K562 (cell line): Measurements from ENCODE around the gene CD3D. TPM values are rescaled to one million over a fixed set of nuclear protein-coding genes. Genes with fewer than 3 reads are reported as not detected.
A peak's percentile ranks its signal among the peaks of the same experiment; 100 is the strongest.

Experiments used
- ATAC-seq: fragments of 200-7000 bp; cut with Tn5 transposase; 3 replicates; pipeline ENCODE4 v1.9.1; 2020; ENCODE audit warnings: moderate library complexity
- BruUV-seq: library from RNA; stranded (reverse); fragments of 400-500 nt; replicated peaks from 2 replicates; lab custom pipeline; 2021; lab: Mats Ljungman, UMichigan
- CTCF ChIA-PET: fragments of 300-600 bp; formaldehyde crosslinking; extraction: SDS; loops from one replicate; lab custom pipeline; 2021; ENCODE audit warnings: low intra/inter-chr PET ratio; lab: Yijun Ruan, JAX
- POLR2A ChIA-PET: fragments of 300-600, 350-650 bp; sonication (Branson Sonifier 250); formaldehyde crosslinking; extraction: SDS; loops from one replicate; lab custom pipeline; 2021; ENCODE audit warnings: antibody characterized with exemption, inconsistent platforms; lab: Yijun Ruan, JAX
- DNase-seq, 4 experiments: peaks; one replicate each; pipeline versions ENCODE4 v3.0.0 to v3.0.0-alpha.2; 2011 to 2018; ENCODE audit warnings: low spot score in 3 of 4, mixed read lengths in 3 of 4; ENCODE audit errors: extremely low read depth in 1 of 4
- FAIRE-seq: peaks from 2 replicates; lab custom pipeline; 2011; peaks lifted over from hg19 to GRCh38; lab: Jason Lieb, UNC
- H2AFZ ChIP-seq: 2 replicates; pipeline ENCODE4 v1.6.0; 2011; ENCODE audit warnings: low read depth, low read length, control low read depth, inconsistent platforms
- H3K27ac ChIP-seq: fragments of 200-600 bp; 3 replicates; pipeline ENCODE4 v1.8.0; 2011; ENCODE audit warnings: low read depth, mild to moderate bottlenecking, control low read depth, inconsistent platforms, low read length, moderate library complexity, mixed read lengths; ENCODE audit errors: extremely low read depth
- H3K27me3 ChIP-seq, 2 experiments: fragments of 300-600 bp in 1 of 2; 2 replicates in 1 of 2; 3 replicates in 1 of 2; pipeline versions ENCODE4 v1.6.0 to v1.8.0; 2011; ENCODE audit warnings: inconsistent platforms in 2 of 2, low read length in 2 of 2, mild to moderate bottlenecking in 1 of 2, mixed read lengths in 1 of 2, moderate library complexity in 1 of 2; ENCODE audit not compliant: control insufficient read depth in 2 of 2, insufficient read depth in 2 of 2
- H3K36me3 ChIP-seq: fragments of 300-600 bp; 3 replicates; pipeline ENCODE4 v1.8.0; 2011; ENCODE audit warnings: mild to moderate bottlenecking, low read length, inconsistent platforms; ENCODE audit not compliant: control insufficient read depth, insufficient read depth
- H3K4me1 ChIP-seq, 2 experiments: fragments of 200-600 bp in 1 of 2; replicated peaks in 1 of 2; 2 replicates in 1 of 2; 3 replicates in 1 of 2; pipeline versions ENCODE4 v1.5.1 to v1.8.0; 2011; ENCODE audit warnings: inconsistent platforms in 2 of 2, low read length in 2 of 2, mild to moderate bottlenecking in 1 of 2, mixed read lengths in 1 of 2, moderate library complexity in 1 of 2; ENCODE audit not compliant: control insufficient read depth in 2 of 2, insufficient read depth in 2 of 2
- H3K4me2 ChIP-seq: 2 replicates; pipeline ENCODE4 v1.6.1; 2011; ENCODE audit warnings: low read length, control low read depth, inconsistent platforms, mixed read lengths; ENCODE audit not compliant: insufficient read depth
- H3K4me3 ChIP-seq: fragments of 200-600 bp; sonication (generic), shearing (Covaris generic); 2 replicates; pipeline ENCODE4 v1.5.1; 2016; ENCODE audit warnings: control low read depth, inconsistent platforms
- H3K79me2 ChIP-seq: fragments of 200-600 bp; 3 replicates; pipeline ENCODE4 v1.8.0; 2011; ENCODE audit warnings: low read length, inconsistent platforms; ENCODE audit not compliant: control insufficient read depth, insufficient read depth
- H3K9ac ChIP-seq, 2 experiments: 2 replicates each; pipeline versions ENCODE4 v1.6.0 to v1.6.1; 2011; ENCODE audit warnings: low read depth in 2 of 2, low read length in 2 of 2, control low read depth in 1 of 2, inconsistent platforms in 1 of 2, mild to moderate bottlenecking in 1 of 2, mixed read lengths in 1 of 2; ENCODE audit not compliant: insufficient read depth in 1 of 2
- H3K9me1 ChIP-seq: one replicate; pipeline ENCODE4 v1.6.0; 2011; ENCODE audit warnings: inconsistent platforms, mild to moderate bottlenecking, low read length, moderate library complexity; ENCODE audit not compliant: control insufficient read depth, insufficient read depth
- H3K9me3 ChIP-seq: replicated peaks from 2 replicates; pipeline ENCODE4 v1.5.1; 2011; ENCODE audit warnings: low read depth, low read length, inconsistent platforms; ENCODE audit not compliant: control insufficient read depth, insufficient read depth
- H4K20me1 ChIP-seq: replicated peaks from 2 replicates; pipeline ENCODE4 v1.6.1; 2011; ENCODE audit warnings: low read length, inconsistent platforms, mixed read lengths; ENCODE audit not compliant: control insufficient read depth, insufficient read depth
- DEAF1 ChIP-seq: fragments of 450-650 bp; formaldehyde crosslinking; IDR thresholded peaks from 2 replicates; pipeline ENCODE4 v1.4.0; 2020; ENCODE audit warnings: mild to moderate bottlenecking, moderate library complexity
- ESRRB ChIP-seq: fragments of 250-450 bp; sonication (Bioruptor Pico); IDR thresholded peaks from 2 replicates; pipeline ENCODE4 v1.5.0; 2020; ENCODE audit warnings: mild to moderate bottlenecking, moderate library complexity, borderline replicate concordance
- HDAC6 ChIP-seq: IDR thresholded peaks from 2 replicates; pipeline ENCODE4 v1.6.1; 2012; ENCODE audit warnings: low read depth, mild to moderate bottlenecking, control low read depth, inconsistent platforms, low read length, moderate library complexity
- MAZ ChIP-seq, 2 experiments: fragments of 450-650 bp in 1 of 2; sonication (generic) in 1 of 2; formaldehyde crosslinking; IDR thresholded peaks in 1 of 2; conservative IDR thresholded peaks in 1 of 2; 2 replicates each; pipeline versions ENCODE4 v1.4.0 to v1.5.0; 2020; ENCODE audit warnings: mild to moderate bottlenecking in 1 of 2, missing genetic modification reagents in 1 of 2
- MLLT1 ChIP-seq, 2 experiments: fragments of 450-650 bp; IDR thresholded peaks; 2 replicates each; pipeline ENCODE4 v1.6.1; 2016
- NELFE ChIP-seq: IDR thresholded peaks from 2 replicates; pipeline ENCODE4 v1.6.1; 2011; ENCODE audit warnings: mild to moderate bottlenecking; ENCODE audit not compliant: insufficient read depth, insufficient read length
- NR2C2 ChIP-seq, 2 experiments: fragments of 200-800 bp in 1 of 2; sonication (Bioruptor generic) in 1 of 2; sonication (generic) in 1 of 2; formaldehyde crosslinking in 1 of 2; IDR thresholded peaks; 2 replicates each; pipeline versions ENCODE4 v1.6.1 to v1.8.0; 2016 to 2022; ENCODE audit warnings: mild to moderate bottlenecking in 1 of 2, missing compliant biosample characterization in 1 of 2, missing genetic modification characterization in 1 of 2, missing genetic modification reagents in 1 of 2
- PHF8 ChIP-seq: fragments of 200-600 bp; sonication (generic); IDR thresholded peaks from 2 replicates; pipeline ENCODE4 v1.6.1; 2012; ENCODE audit warnings: mixed run types, mild to moderate bottlenecking, inconsistent platforms, low read length, moderate library complexity, borderline replicate concordance
- SMARCE1 ChIP-seq: fragments of 450-650 bp; IDR thresholded peaks from 2 replicates; pipeline ENCODE4 v1.7.1; 2016; ENCODE audit warnings: mild to moderate bottlenecking
- ZBTB5 ChIP-seq: fragments of 450-650 bp; IDR thresholded peaks from 2 replicates; pipeline ENCODE4 v1.6.1; 2017; ENCODE audit warnings: antibody characterized with exemption
- ZNF165 ChIP-seq: fragments of 250-450 bp; sonication (Bioruptor Pico); IDR thresholded peaks from 2 replicates; pipeline ENCODE4 v1.4.0; 2020; ENCODE audit warnings: borderline replicate concordance
- ZNF592 ChIP-seq: fragments of 450-650 bp; IDR thresholded peaks from 2 replicates; pipeline ENCODE4 v1.6.1; 2017; ENCODE audit warnings: antibody characterized with exemption, mild to moderate bottlenecking
- WGBS: fragments of 100-300 bp; shearing (Covaris generic); methylation state at CpG from one replicate; pipeline ENCODE4 v1.1.6; 2016; ENCODE audit warnings: low coverage, mixed read lengths; ENCODE audit not compliant: insufficient coverage; ENCODE audit errors: missing lambda C conversion rate; 5-methylcytosine and 5-hydroxymethylcytosine counted together
- in situ Hi-C: fragments of 300-500 bp; cut with MboI; formaldehyde crosslinking; loops from 4 replicates; pipeline ENCODE4 v1.15.0; 2018; ENCODE audit warnings: inconsistent platforms, mixed read lengths
- intact Hi-C: fragments of 100-400 bp; cut with micrococcal nuclease; formaldehyde crosslinking; loops from 2 replicates; pipeline ENCODE4 v1.14.2; 2022
- polyA plus RNA-seq, 8 experiments: library from polyadenylated mRNA; depleted of rRNA in 4 of 8; stranded (reverse) in 5 of 8; unstranded in 3 of 8; fragments of >200 nt; fragmentation: Nextera tagmentation in 2 of 8; fragmentation: Illumina TruSeq in 1 of 8; extraction: Ambion mirVana in 2 of 8; extraction: Trizol in 1 of 8; gene quantifications; 2 replicates each; pipeline versions ENCODE4 v1.2.1 to v1.2.3, GENCODE V29; 2011 to 2014; ENCODE audit warnings: inconsistent platforms in 1 of 8, missing spikeins in 1 of 8
- total RNA-seq, 7 experiments: library from RNA; depleted of rRNA in 6 of 7; stranded (reverse); fragments of >200 nt in 6 of 7; fragmentation: Illumina TruSeq in 2 of 7; extraction: Trizol in 2 of 7; gene quantifications; 2 replicates each; pipeline versions ENCODE4 v1.2.1 to v1.2.3, GENCODE V29; 2011 to 2021; ENCODE audit warnings: low replicate concordance in 1 of 7

CD3D gene
- total and polyA plus RNA-seq, 9 of the 15 experiments (the other 6 are each of a cell fraction or from before 2014, with no cell fraction given): 36.2 to 238 (median 67.1) TPM

GRCh38 chr11:118290923-118291322, 51.6 kb downstream of the CD3D start:
- DNase-seq (peak in 1 of 4 experiments; percentile 30), FAIRE-seq (peak; percentile 79), ATAC-seq (peak; percentile 68)
- POLR2A ChIA-PET: no interaction called here
- no peak overlapping the region for H2AFZ ChIP-seq
- H3K4me1 ChIP-seq: no peaks in the 10 kb centered on the region; a peak in 1 of 5 replicates
- H3K36me3 ChIP-seq: no peaks in the 10 kb centered on the region
- no peaks in the 10 kb centered on the region for H3K9me3 ChIP-seq
- WGBS: under 1% methylated on average over 8 of the region's 9 CpGs
- H3K9me1 ChIP-seq: no peaks in the 10 kb centered on the region
- H4K20me1 ChIP-seq: no peaks in the 10 kb centered on the region
- no TSS peak for BruUV-seq
- peaks cover 0 to 8% of the 10 kb centered on the region in 2 experiments; a peak in 2 of 5 replicates for H3K27me3 ChIP-seq
- in situ Hi-C loops (no loop called here), intact Hi-C loops (loop anchor here (1.0 to 2.0 kb wide), 3 partner anchors 65 to 146 kb away; no protein-coding TSS in a partner anchor)
- no peak overlapping the region for H3K4me3 ChIP-seq
- no peaks in the 10 kb centered on the region for H3K79me2 ChIP-seq
- no peak overlapping the region for H3K4me2 ChIP-seq
- CTCF ChIA-PET: interaction anchor here (0.6 to 2.9 kb wide), 6 partner anchors 33 to 447 kb away, joined by 3 to 39 read pairs (median 3); no protein-coding TSS in a partner anchor
- no peak overlapping the region for H3K9ac ChIP-seq
- H3K27ac ChIP-seq: no peak overlapping the region
- TF ChIP-seq ZBTB5: 0 out of 2 replicates have a peak, but pooled peaks have one; percentile 35
- no peak for TF ChIP-seq NELFE
- no peak for TF ChIP-seq SMARCE1
- no peak for TF ChIP-seq ZNF592
- TF ChIP-seq NR2C2 (CRISPR knock-in tag; IDR thresholded peaks at IDR 0.05): no peak
- peak; percentile 92 for TF ChIP-seq NR2C2 (tag; IDR thresholded peaks at IDR 0.05)
- TF ChIP-seq ESRRB (CRISPR knock-in tag): no peak
- TF ChIP-seq MAZ (CRISPR knock-in tag; conservative IDR thresholded peaks at IDR 0.05 in 1 of 2, IDR thresholded peaks at IDR 0.05 in 1 of 2): peak in 1 of 2 experiments; percentile 55; a peak in 1 of 4 replicates
- TF ChIP-seq PHF8: no peak
- no peak for TF ChIP-seq MLLT1 (IDR thresholded peaks at IDR 0.05)
- TF ChIP-seq DEAF1: peak; percentile 83
- no peak for TF ChIP-seq ZNF165 (CRISPR knock-in tag)
- TF ChIP-seq HDAC6: no peak
